SU-DHL-6 (cell line): ENCODE measurements around the gene KCNMB2.

Source experiments
- H2AFZ ChIP-seq: fragments of 200-600 bp; sonication (generic); 2 replicates; pipeline ENCODE4 v1.6.1; 2014; ENCODE audit warnings: low read depth, mild to moderate bottlenecking, moderate library complexity, mixed read lengths, antibody characterized with exemption, low read length; ENCODE audit not compliant: severe bottlenecking
- H3F3A ChIP-seq: fragments of 200-600 bp; shearing (Covaris generic); 2 replicates; pipeline ENCODE4 v1.6.0; 2016; ENCODE audit warnings: antibody characterized with exemption, mild to moderate bottlenecking; ENCODE audit not compliant: insufficient read depth
- H3K27ac ChIP-seq: fragments of 200-600 bp; sonication (generic); 2 replicates; pipeline ENCODE4 v1.5.1; 2016; ENCODE audit warnings: low read depth, mild to moderate bottlenecking, low read length, moderate library complexity, mixed read lengths
- H3K27me3 ChIP-seq: fragments of 200-600 bp; sonication (generic), shearing (Covaris generic); 2 replicates; pipeline ENCODE4 v1.6.0; 2014; ENCODE audit warnings: mild to moderate bottlenecking, low read length
- H3K36me3 ChIP-seq: fragments of 200-600 bp; sonication (generic); 2 replicates; pipeline ENCODE4 v1.6.1; 2014; ENCODE audit warnings: mild to moderate bottlenecking, low read length, mixed read lengths
- H3K4me2 ChIP-seq: fragments of 300-600, 200-600 bp; shearing (Covaris generic), sonication (generic); 2 replicates; pipeline ENCODE4 v1.6.0; 2014; ENCODE audit warnings: low read length, low read depth, mild to moderate bottlenecking; ENCODE audit not compliant: poor library complexity, severe bottlenecking
- H3K4me3 ChIP-seq: fragments of 200-600 bp; sonication (generic); 2 replicates; pipeline ENCODE4 v1.5.1; 2014; ENCODE audit warnings: antibody characterized with exemption, low read length, mild to moderate bottlenecking, mixed read lengths; ENCODE audit not compliant: insufficient read depth, poor library complexity, severe bottlenecking
- H3K79me2 ChIP-seq: fragments of 200-600 bp; sonication (generic); 2 replicates; pipeline ENCODE4 v1.6.1; 2014; ENCODE audit warnings: mild to moderate bottlenecking, low read length, moderate library complexity; ENCODE audit not compliant: insufficient read depth
- H3K9ac ChIP-seq: fragments of 200-600 bp; sonication (generic); 2 replicates; pipeline ENCODE4 v1.7.0; 2014; ENCODE audit warnings: mild to moderate bottlenecking, low read length
- H3K9me2 ChIP-seq: fragments of 200-600 bp; sonication (generic); replicated peaks from 2 replicates; pipeline ENCODE4 v1.6.1; 2014; ENCODE audit warnings: low read length; ENCODE audit not compliant: insufficient read depth
- H3K9me3 ChIP-seq: fragments of 200-600 bp; sonication (generic); 2 replicates; pipeline ENCODE4 v1.6.1; 2014; ENCODE audit warnings: low read length, mixed read lengths; ENCODE audit not compliant: insufficient read depth
- H4K20me1 ChIP-seq: fragments of 200-600 bp; sonication (generic); 2 replicates; pipeline ENCODE4 v1.6.1; 2014; ENCODE audit warnings: low read depth, mild to moderate bottlenecking, antibody characterized with exemption, low read length, moderate library complexity, mixed read lengths
- EZH2phosphoT487 ChIP-seq: fragments of 200-600 bp; sonication (generic), shearing (Covaris generic); conservative IDR thresholded peaks from 2 replicates; pipeline ENCODE4 v1.6.1; 2018; ENCODE audit warnings: mild to moderate bottlenecking, antibody characterized with exemption, low read length, moderate library complexity, mixed read lengths
- TF ChIP-seq, protein P1 (sequence below): fragments of 200-600 bp; sonication (generic); IDR thresholded peaks from one replicate; pipeline ENCODE4 v1.5.1; 2017; ENCODE audit warnings: antibody characterized with exemption, mild to moderate bottlenecking, low read length, moderate library complexity; ENCODE audit not compliant: insufficient read depth, poor library complexity, severe bottlenecking

Gene KCNMB2

DNA sequence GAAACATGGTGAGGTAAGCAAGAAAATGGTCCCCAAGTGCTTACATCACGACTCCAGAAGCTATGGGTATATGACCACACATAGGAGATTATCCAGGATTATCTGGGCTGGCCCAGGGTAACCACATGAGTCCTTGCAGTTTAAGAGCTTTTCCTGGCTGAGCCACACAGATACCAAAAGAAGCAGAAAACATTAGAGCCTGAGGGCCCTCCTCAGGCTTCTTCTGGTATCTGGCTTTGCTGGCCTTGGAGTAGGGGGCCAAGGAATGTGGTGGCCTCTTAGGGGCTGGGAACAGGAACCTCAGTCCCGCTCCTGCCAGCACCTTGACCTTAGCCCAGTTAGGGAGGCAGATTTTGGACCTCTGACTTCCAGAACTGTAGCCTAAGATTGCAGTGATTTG is 259.1 kb downstream of the KCNMB2 start:
- Histone ChIP-seq H3K4me3 (no peak overlapping the region), H3K4me2 (no peak overlapping the region), H2AFZ (no peak overlapping the region), H4K20me1 (no peaks in the 10 kb centered on the region), H3F3A (peaks cover 5% of the 10 kb centered on the region; the same call in 1 of the 2 replicates), H3K36me3 (no peaks in the 10 kb centered on the region), H3K79me2 (no peaks in the 10 kb centered on the region), H3K9me3 (peaks cover 5% of the 10 kb centered on the region; the same call in 1 of the 2 replicates), H3K9me2 (no peaks in the 10 kb centered on the region), H3K27ac (no peak overlapping the region), H3K27me3 (no peaks in the 10 kb centered on the region), H3K9ac (no peak overlapping the region)
- TF ChIP-seq, protein P1, sequence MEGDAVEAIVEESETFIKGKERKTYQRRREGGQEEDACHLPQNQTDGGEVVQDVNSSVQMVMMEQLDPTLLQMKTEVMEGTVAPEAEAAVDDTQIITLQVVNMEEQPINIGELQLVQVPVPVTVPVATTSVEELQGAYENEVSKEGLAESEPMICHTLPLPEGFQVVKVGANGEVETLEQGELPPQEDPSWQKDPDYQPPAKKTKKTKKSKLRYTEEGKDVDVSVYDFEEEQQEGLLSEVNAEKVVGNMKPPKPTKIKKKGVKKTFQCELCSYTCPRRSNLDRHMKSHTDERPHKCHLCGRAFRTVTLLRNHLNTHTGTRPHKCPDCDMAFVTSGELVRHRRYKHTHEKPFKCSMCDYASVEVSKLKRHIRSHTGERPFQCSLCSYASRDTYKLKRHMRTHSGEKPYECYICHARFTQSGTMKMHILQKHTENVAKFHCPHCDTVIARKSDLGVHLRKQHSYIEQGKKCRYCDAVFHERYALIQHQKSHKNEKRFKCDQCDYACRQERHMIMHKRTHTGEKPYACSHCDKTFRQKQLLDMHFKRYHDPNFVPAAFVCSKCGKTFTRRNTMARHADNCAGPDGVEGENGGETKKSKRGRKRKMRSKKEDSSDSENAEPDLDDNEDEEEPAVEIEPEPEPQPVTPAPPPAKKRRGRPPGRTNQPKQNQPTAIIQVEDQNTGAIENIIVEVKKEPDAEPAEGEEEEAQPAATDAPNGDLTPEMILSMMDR, result no peak
- TF ChIP-seq EZH2phosphoT487, result no peak

DNA sequence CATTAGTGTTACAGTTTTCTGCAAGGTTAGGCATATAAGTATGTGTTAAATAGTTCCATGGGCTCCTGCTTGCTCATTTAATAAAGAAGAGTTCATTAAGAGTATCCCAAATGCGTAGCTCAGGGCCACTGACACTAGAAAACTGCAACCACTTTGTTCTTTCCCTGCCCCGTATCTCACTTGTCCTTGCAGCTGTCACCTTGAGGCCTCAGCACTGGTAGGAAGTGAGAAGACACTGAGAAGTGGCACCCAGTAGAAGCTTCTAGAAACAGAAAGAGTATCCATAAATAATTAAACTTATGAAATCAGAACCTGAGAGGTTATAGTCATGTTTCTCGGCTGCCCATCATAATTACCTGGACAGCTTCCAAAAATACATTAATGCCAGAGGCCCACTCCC is 266.0 kb downstream of the KCNMB2 start:
- H3K9me3 ChIP-seq, result no peaks in the 10 kb centered on the region
- no peak overlapping the region for H3K4me2 ChIP-seq
- no peaks in the 10 kb centered on the region for H3K36me3 ChIP-seq
- H3K27ac ChIP-seq, result no peak overlapping the region
- H3K27me3 ChIP-seq, result no peaks in the 10 kb centered on the region
- H2AFZ ChIP-seq, result no peak overlapping the region
- H3K4me3 ChIP-seq, result no peak overlapping the region
- TF ChIP-seq, protein P1, result no peak
- H3K9ac ChIP-seq, result no peak overlapping the region
- no peaks in the 10 kb centered on the region for H3F3A ChIP-seq
- no peaks in the 10 kb centered on the region for H3K9me2 ChIP-seq
- no peaks in the 10 kb centered on the region for H3K79me2 ChIP-seq
- H4K20me1 ChIP-seq, result no peaks in the 10 kb centered on the region

DNA sequence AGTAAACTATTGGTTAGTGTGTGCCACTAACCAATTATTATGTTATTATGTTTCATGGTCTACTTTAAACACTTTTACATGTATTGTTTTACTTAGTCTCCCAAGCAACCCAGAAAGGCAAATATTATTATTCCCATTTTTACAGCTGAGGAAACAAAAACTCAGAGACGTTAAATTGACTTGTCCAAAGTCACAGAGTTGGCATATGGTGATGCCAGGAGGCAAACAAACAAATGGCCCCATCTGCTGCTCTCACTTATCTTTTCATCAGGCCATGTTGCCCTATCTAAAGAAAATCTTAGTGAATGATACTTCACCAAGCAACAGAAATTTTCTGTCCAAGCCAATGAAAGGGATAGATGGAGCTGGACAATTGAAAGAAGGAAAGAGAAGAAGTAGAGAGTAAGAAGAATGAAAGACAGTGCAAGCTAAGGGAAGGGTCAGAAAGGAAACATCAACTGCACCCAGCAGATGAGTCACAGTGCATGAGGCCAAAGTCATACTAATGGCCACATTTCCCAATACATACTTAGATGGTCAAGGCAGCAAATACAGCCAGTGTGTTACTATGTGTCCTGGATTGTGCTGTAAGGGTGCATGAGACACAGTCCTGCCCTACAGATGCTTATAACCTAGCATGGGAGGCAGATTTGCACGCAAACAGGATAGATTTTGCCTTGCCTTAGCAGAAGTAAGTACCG is 266.9 kb downstream of the KCNMB2 start:
- Histone ChIP-seq H3K9ac (no peak overlapping the region), H3K4me2 (no peak overlapping the region)
- no peak for TF ChIP-seq EZH2phosphoT487
- TF ChIP-seq, protein P1, result no peak

More for the DNA sequence above, 266.9 kb downstream of the KCNMB2 start:
- Histone ChIP-seq H3K27ac (no peak overlapping the region), H3F3A (no peaks in the 10 kb centered on the region), H2AFZ (no peak overlapping the region), H3K4me3 (no peak overlapping the region), H4K20me1 (no peaks in the 10 kb centered on the region), H3K27me3 (no peaks in the 10 kb centered on the region), H3K79me2 (no peaks in the 10 kb centered on the region), H3K9me3 (no peaks in the 10 kb centered on the region), H3K9me2 (no peaks in the 10 kb centered on the region), H3K36me3 (no peaks in the 10 kb centered on the region)
